Measurements from ENCODE around the gene ALDH3B1. TPM values are rescaled to one million over a fixed set of nuclear protein-coding genes. Genes with fewer than 3 reads are reported as not detected.

Gene ALDH3B1
- total and polyA plus RNA-seq, 2 experiments from 2014 or later: 0.45 to 0.55 TPM

- no peak for TF ChIP-seq CTCF (IDR thresholded peaks at IDR 0.05; ENCODE audit: low read depth, low read length)
- H3K4me1 ChIP-seq (ENCODE audit: low read depth): peaks cover 24% of the 10 kb centered on the region
- no peaks in the 10 kb centered on the region for H3K27me3 ChIP-seq
- peak in 1 of 2 donors; percentile 14 for DNase-seq (ENCODE audit: low read depth in 1 of 2, low spot score in 1 of 2)
- H3K36me3 ChIP-seq: peaks cover 7% of the 10 kb centered on the region
- peak overlapping the region; percentile 1 for H3K4me3 ChIP-seq
- H3K9me3 ChIP-seq (ENCODE audit: low read depth): no peaks in the 10 kb centered on the region
- peak overlapping the region; percentile 88 for H3K27ac ChIP-seq
Observed at GRCh38 chr11:68038226-68038717, 28.1 kb downstream of the ALDH3B1 start.

GRCh38 chr11:68038718-68039525 lies 28.8 kb downstream of the ALDH3B1 start, which contains the start of gene TCIRG1:
Gene TCIRG1, plus strand, starts transcription at chr11:68039025. Its CDS starts 2,247 bp downstream, at chr11:68041272.
- Histone ChIP-seq H3K36me3 (peaks cover 5% of the 10 kb centered on the region), H3K27ac (peak within 1 kb of the TSS; percentile 88), H3K4me1 (ENCODE audit: low read depth) (peaks cover 24% of the 10 kb centered on the region), H3K27me3 (no peaks in the 10 kb centered on the region), H3K9me3 (ENCODE audit: low read depth) (no peaks in the 10 kb centered on the region), H3K4me3 (peak within 1 kb of the TSS; percentile 1)
- DNase-seq (ENCODE audit: low read depth in 1 of 2, low spot score in 1 of 2): peak; percentile 70 to 87
- no peak for TF ChIP-seq CTCF (IDR thresholded peaks at IDR 0.05; ENCODE audit: low read depth, low read length)

- no peak overlapping the region for H3K4me3 ChIP-seq
Observed at GRCh38 chr11:68039526-68040086, 29.5 kb downstream of the ALDH3B1 start.

GRCh38 chr11:68040101-68040956 lies 30.2 kb downstream of the ALDH3B1 start:
- Histone ChIP-seq H3K4me3 (no peak overlapping the region), H3K9me3 (ENCODE audit: low read depth) (no peaks in the 10 kb centered on the region), H3K27me3 (no peaks in the 10 kb centered on the region), H3K4me1 (ENCODE audit: low read depth) (peaks cover 24% of the 10 kb centered on the region), H3K27ac (peak overlapping the region; percentile 88), H3K36me3 (no peaks in the 10 kb centered on the region)
- DNase-seq (ENCODE audit: low read depth in 1 of 2, low spot score in 1 of 2): peak; percentile 81 to 84
- no peak for TF ChIP-seq CTCF (IDR thresholded peaks at IDR 0.05; ENCODE audit: low read depth, low read length)

More at GRCh38 chr11:68039526-68040086, 29.5 kb downstream of the ALDH3B1 start:
- Histone ChIP-seq H3K36me3 (no peaks in the 10 kb centered on the region), H3K27ac (peak overlapping the region; percentile 88), H3K27me3 (no peaks in the 10 kb centered on the region), H3K9me3 (ENCODE audit: low read depth) (no peaks in the 10 kb centered on the region), H3K4me1 (ENCODE audit: low read depth) (peaks cover 24% of the 10 kb centered on the region)
- DNase-seq (ENCODE audit: low read depth in 1 of 2, low spot score in 1 of 2): no peak
- no peak for TF ChIP-seq CTCF (IDR thresholded peaks at IDR 0.05; ENCODE audit: low read depth, low read length)

- peaks cover 24% of the 10 kb centered on the region for H3K4me1 ChIP-seq (ENCODE audit: low read depth)
- DNase-seq (ENCODE audit: low read depth in 1 of 2, low spot score in 1 of 2): no peak
Observed at GRCh38 chr11:68040957-68041591, 30.9 kb downstream of the ALDH3B1 start.

More at GRCh38 chr11:68040957-68041591, 30.9 kb downstream of the ALDH3B1 start:
- Histone ChIP-seq H3K36me3 (no peaks in the 10 kb centered on the region), H3K27ac (peak overlapping the region; percentile 88), H3K9me3 (ENCODE audit: low read depth) (no peaks in the 10 kb centered on the region), H3K27me3 (no peaks in the 10 kb centered on the region), H3K4me3 (no peak overlapping the region)
- TF ChIP-seq CTCF (IDR thresholded peaks at IDR 0.05; ENCODE audit: low read depth, low read length): no peak
